K562 (cell line): ENCODE data around the gene COL5A3. TPM values are rescaled to one million over a fixed set of nuclear protein-coding genes. Genes with fewer than 3 reads are reported as not detected.

Experiments
- ATAC-seq: fragments of 200-7000 bp; cut with Tn5 transposase; 3 replicates; pipeline ENCODE4 v1.9.1; 2020; ENCODE audit warnings: moderate library complexity
- BruUV-seq: library from RNA; stranded (reverse); fragments of 400-500 nt; replicated peaks from 2 replicates; lab custom pipeline; 2021; lab: Mats Ljungman, UMichigan
- CTCF ChIA-PET: fragments of 300-600 bp; formaldehyde crosslinking; extraction: SDS; loops from one replicate; lab custom pipeline; 2021; ENCODE audit warnings: low intra/inter-chr PET ratio; lab: Yijun Ruan, JAX
- POLR2A ChIA-PET: fragments of 300-600, 350-650 bp; sonication (Branson Sonifier 250); formaldehyde crosslinking; extraction: SDS; loops from one replicate; lab custom pipeline; 2021; ENCODE audit warnings: antibody characterized with exemption, inconsistent platforms; lab: Yijun Ruan, JAX
- DNase-seq, 4 experiments: peaks; one replicate each; pipeline versions ENCODE4 v3.0.0 to v3.0.0-alpha.2; 2011 to 2018; ENCODE audit warnings: low spot score in 3 of 4, mixed read lengths in 3 of 4; ENCODE audit errors: extremely low read depth in 1 of 4
- FAIRE-seq: peaks from 2 replicates; lab custom pipeline; 2011; peaks lifted over from hg19 to GRCh38; lab: Jason Lieb, UNC
- H2AFZ ChIP-seq: 2 replicates; pipeline ENCODE4 v1.6.0; 2011; ENCODE audit warnings: low read depth, low read length, control low read depth, inconsistent platforms
- H3K27ac ChIP-seq: fragments of 200-600 bp; 3 replicates; pipeline ENCODE4 v1.8.0; 2011; ENCODE audit warnings: low read depth, mild to moderate bottlenecking, control low read depth, inconsistent platforms, low read length, moderate library complexity, mixed read lengths; ENCODE audit errors: extremely low read depth
- H3K27me3 ChIP-seq, 2 experiments: fragments of 300-600 bp in 1 of 2; 2 replicates in 1 of 2; 3 replicates in 1 of 2; pipeline versions ENCODE4 v1.6.0 to v1.8.0; 2011; ENCODE audit warnings: inconsistent platforms in 2 of 2, low read length in 2 of 2, mild to moderate bottlenecking in 1 of 2, mixed read lengths in 1 of 2, moderate library complexity in 1 of 2; ENCODE audit not compliant: control insufficient read depth in 2 of 2, insufficient read depth in 2 of 2
- H3K36me3 ChIP-seq: fragments of 300-600 bp; 3 replicates; pipeline ENCODE4 v1.8.0; 2011; ENCODE audit warnings: mild to moderate bottlenecking, low read length, inconsistent platforms; ENCODE audit not compliant: control insufficient read depth, insufficient read depth
- H3K4me1 ChIP-seq, 2 experiments: fragments of 200-600 bp in 1 of 2; replicated peaks in 1 of 2; 2 replicates in 1 of 2; 3 replicates in 1 of 2; pipeline versions ENCODE4 v1.5.1 to v1.8.0; 2011; ENCODE audit warnings: inconsistent platforms in 2 of 2, low read length in 2 of 2, mild to moderate bottlenecking in 1 of 2, mixed read lengths in 1 of 2, moderate library complexity in 1 of 2; ENCODE audit not compliant: control insufficient read depth in 2 of 2, insufficient read depth in 2 of 2
- H3K4me2 ChIP-seq: 2 replicates; pipeline ENCODE4 v1.6.1; 2011; ENCODE audit warnings: low read length, control low read depth, inconsistent platforms, mixed read lengths; ENCODE audit not compliant: insufficient read depth
- H3K4me3 ChIP-seq: fragments of 200-600 bp; sonication (generic), shearing (Covaris generic); 2 replicates; pipeline ENCODE4 v1.5.1; 2016; ENCODE audit warnings: control low read depth, inconsistent platforms
- H3K79me2 ChIP-seq: fragments of 200-600 bp; 3 replicates; pipeline ENCODE4 v1.8.0; 2011; ENCODE audit warnings: low read length, inconsistent platforms; ENCODE audit not compliant: control insufficient read depth, insufficient read depth
- H3K9ac ChIP-seq, 2 experiments: 2 replicates each; pipeline versions ENCODE4 v1.6.0 to v1.6.1; 2011; ENCODE audit warnings: low read depth in 2 of 2, low read length in 2 of 2, control low read depth in 1 of 2, inconsistent platforms in 1 of 2, mild to moderate bottlenecking in 1 of 2, mixed read lengths in 1 of 2; ENCODE audit not compliant: insufficient read depth in 1 of 2
- H3K9me1 ChIP-seq: one replicate; pipeline ENCODE4 v1.6.0; 2011; ENCODE audit warnings: inconsistent platforms, mild to moderate bottlenecking, low read length, moderate library complexity; ENCODE audit not compliant: control insufficient read depth, insufficient read depth
- H3K9me3 ChIP-seq: replicated peaks from 2 replicates; pipeline ENCODE4 v1.5.1; 2011; ENCODE audit warnings: low read depth, low read length, inconsistent platforms; ENCODE audit not compliant: control insufficient read depth, insufficient read depth
- H4K20me1 ChIP-seq: replicated peaks from 2 replicates; pipeline ENCODE4 v1.6.1; 2011; ENCODE audit warnings: low read length, inconsistent platforms, mixed read lengths; ENCODE audit not compliant: control insufficient read depth, insufficient read depth
- CBX1 ChIP-seq: sonication (generic); IDR thresholded peaks from 2 replicates; pipeline ENCODE4 v1.6.1; 2016; ENCODE audit warnings: antibody characterized with exemption, low read depth, mild to moderate bottlenecking
- L3MBTL2 ChIP-seq: fragments of 450-650 bp; IDR thresholded peaks from 2 replicates; pipeline ENCODE4 v1.6.1; 2016; ENCODE audit warnings: mild to moderate bottlenecking, moderate library complexity
- PTTG1 ChIP-seq: fragments of 450-650 bp; IDR thresholded peaks from 2 replicates; pipeline ENCODE4 v1.6.1; 2016; ENCODE audit warnings: low read depth, mild to moderate bottlenecking, missing genetic modification characterization, missing compliant biosample characterization
- RNF219 ChIP-seq: fragments of 250-450 bp; sonication (Bioruptor Pico); IDR thresholded peaks from 2 replicates; pipeline ENCODE4 v1.5.0; 2022; ENCODE audit warnings: mild to moderate bottlenecking
- SMARCB1 ChIP-seq: IDR thresholded peaks from 2 replicates; pipeline ENCODE4 v1.6.1; 2011; ENCODE audit warnings: improper control_type of control experiment, low read depth; ENCODE audit not compliant: insufficient read length
- TRIM24 ChIP-seq, 2 experiments: fragments of 450-650 bp; IDR thresholded peaks; 2 replicates each; pipeline ENCODE4 v1.6.1; 2016
- TRIM28 ChIP-seq: fragments of 450-650 bp; IDR thresholded peaks from 2 replicates; pipeline ENCODE4 v1.6.1; 2017
- ZNF408 ChIP-seq: fragments of 250-450 bp; sonication (Bioruptor Pico); IDR thresholded peaks from 2 replicates; pipeline ENCODE4 v1.4.0; 2020; ENCODE audit warnings: low read depth, mild to moderate bottlenecking, moderate library complexity
- WGBS: fragments of 100-300 bp; shearing (Covaris generic); methylation state at CpG from one replicate; pipeline ENCODE4 v1.1.6; 2016; ENCODE audit warnings: low coverage, mixed read lengths; ENCODE audit not compliant: insufficient coverage; ENCODE audit errors: missing lambda C conversion rate; 5-methylcytosine and 5-hydroxymethylcytosine counted together
- in situ Hi-C: fragments of 300-500 bp; cut with MboI; formaldehyde crosslinking; loops from 4 replicates; pipeline ENCODE4 v1.15.0; 2018; ENCODE audit warnings: inconsistent platforms, mixed read lengths
- intact Hi-C: fragments of 100-400 bp; cut with micrococcal nuclease; formaldehyde crosslinking; loops from 2 replicates; pipeline ENCODE4 v1.14.2; 2022
- polyA plus RNA-seq, 8 experiments: library from polyadenylated mRNA; depleted of rRNA in 4 of 8; stranded (reverse) in 5 of 8; unstranded in 3 of 8; fragments of >200 nt; fragmentation: Nextera tagmentation in 2 of 8; fragmentation: Illumina TruSeq in 1 of 8; extraction: Ambion mirVana in 2 of 8; extraction: Trizol in 1 of 8; gene quantifications; 2 replicates each; pipeline versions ENCODE4 v1.2.1 to v1.2.3, GENCODE V29; 2011 to 2014; ENCODE audit warnings: inconsistent platforms in 1 of 8, missing spikeins in 1 of 8
- total RNA-seq, 7 experiments: library from RNA; depleted of rRNA in 6 of 7; stranded (reverse); fragments of >200 nt in 6 of 7; fragmentation: Illumina TruSeq in 2 of 7; extraction: Trizol in 2 of 7; gene quantifications; 2 replicates each; pipeline versions ENCODE4 v1.2.1 to v1.2.3, GENCODE V29; 2011 to 2021; ENCODE audit warnings: low replicate concordance in 1 of 7

COL5A3 gene
- total and polyA plus RNA-seq, 9 of the 15 experiments (the other 6 are each of a cell fraction or from before 2014, with no cell fraction given): 0.01 to 0.02 TPM; not detected in 7

GRCh38 chr19:9995999-9996398 lies 14.3 kb downstream of the COL5A3 start:
- no peaks in the 10 kb centered on the region for H4K20me1 ChIP-seq
- no peaks in the 10 kb centered on the region for H3K9me3 ChIP-seq
- H3K27ac ChIP-seq: no peak overlapping the region
- BruUV-seq: no TSS peak
- DNase-seq (no peak), ATAC-seq (no peak), FAIRE-seq (no peak)
- in situ Hi-C loops (no loop called here), intact Hi-C loops (no loop called here)
- WGBS: 0% methylated on average over 6 of the region's 7 CpGs
- no peak overlapping the region for H3K9ac ChIP-seq
- ChIA-PET POLR2A (interaction anchor here (0.6 kb wide), 1 partner anchor 12 kb away, joined by 3 read pairs; no protein-coding TSS in a partner anchor), CTCF (no interaction called here)
- H3K4me3 ChIP-seq: no peak overlapping the region
- H3K36me3 ChIP-seq: no peaks in the 10 kb centered on the region
- H3K9me1 ChIP-seq: no peaks in the 10 kb centered on the region
- H3K4me2 ChIP-seq: no peak overlapping the region
- no peaks in the 10 kb centered on the region for H3K79me2 ChIP-seq
- no peak overlapping the region for H2AFZ ChIP-seq
- H3K4me1 ChIP-seq: no peaks in the 10 kb centered on the region
- H3K27me3 ChIP-seq: peaks cover 5 to 10% of the 10 kb centered on the region in 2 experiments; a peak in 3 of 5 replicates
- TF ChIP-seq TRIM24 (IDR thresholded peaks at IDR 0.05) (no peak), SMARCB1 (no peak), ZNF408 (CRISPR knock-in tag) (no peak), RNF219 (CRISPR knock-in tag) (no peak), PTTG1 (tag) (no peak), CBX1 (no peak), L3MBTL2 (no peak), TRIM28 (no peak)
